WTC11 (cell line): ENCODE measurements around the gene MCRS1. TPM values are rescaled to one million over a fixed set of nuclear protein-coding genes. Genes with fewer than 3 reads are reported as not detected.

Experiments used
- ATAC-seq: fragments of 200-7000 bp; cut with Tn5 transposase; 2 replicates; pipeline ENCODE4 v1.10.0; 2021; ENCODE audit warnings: mild to moderate bottlenecking, moderate library complexity
- CTCF ChIA-PET: fragments of 300-600 bp; sonication (Branson Sonifier 250); formaldehyde crosslinking; loops from one replicate; lab custom pipeline; 2021; ENCODE audit warnings: antibody characterized with exemption; lab: Charles Lee
- POLR2A ChIA-PET: fragments of 350-600 bp; sonication (Branson Sonifier 250); formaldehyde crosslinking; loops from one replicate; lab custom pipeline; 2021; ENCODE audit warnings: antibody characterized with exemption; lab: Charles Lee
- DNase-seq: peaks from one replicate; pipeline ENCODE4 v3.0.0; 2021; ENCODE audit warnings: low spot score
- H3K27ac Mint-ChIP-seq: 2 replicates; pipeline ENCODE4 v1.8.0; 2021; ENCODE audit warnings: mixed read lengths
- H3K27me3 Mint-ChIP-seq: 2 replicates; pipeline ENCODE4 v1.8.0; 2021; ENCODE audit warnings: low read depth, mild to moderate bottlenecking, moderate library complexity, mixed read lengths
- H3K36me3 Mint-ChIP-seq: 2 replicates; pipeline ENCODE4 v1.8.0; 2021; ENCODE audit warnings: mixed read lengths
- H3K4me1 Mint-ChIP-seq: 2 replicates; pipeline ENCODE4 v1.8.0; 2022; ENCODE audit warnings: mixed read lengths
- H3K4me3 Mint-ChIP-seq: 2 replicates; pipeline ENCODE4 v1.8.0; 2021; ENCODE audit warnings: mild to moderate bottlenecking, moderate library complexity, mixed read lengths
- H3K9me3 Mint-ChIP-seq: 2 replicates; pipeline ENCODE4 v1.8.0; 2021; ENCODE audit warnings: mixed read lengths
- CREM ChIP-seq: sonication (generic); formaldehyde crosslinking; IDR thresholded peaks from 2 replicates; pipeline ENCODE4 v1.8.1; 2022; ENCODE audit warnings: mild to moderate bottlenecking, missing genetic modification reagents, moderate library complexity
- FOXK1 ChIP-seq: sonication (generic); formaldehyde crosslinking; IDR thresholded peaks from 2 replicates; pipeline ENCODE4 v1.8.0; 2022; ENCODE audit warnings: mild to moderate bottlenecking, moderate library complexity, missing genetic modification reagents
- NR1H2 ChIP-seq: sonication (generic); formaldehyde crosslinking; IDR thresholded peaks from 2 replicates; pipeline ENCODE4 v1.9.0; 2021; ENCODE audit warnings: mild to moderate bottlenecking, moderate library complexity, missing genetic modification reagents
- SMAD3 ChIP-seq: sonication (generic); formaldehyde crosslinking; IDR thresholded peaks from 2 replicates; pipeline ENCODE4 v1.8.0; 2022; ENCODE audit warnings: missing genetic modification reagents, mild to moderate bottlenecking, borderline replicate concordance
- SP1 ChIP-seq: sonication (generic); formaldehyde crosslinking; conservative IDR thresholded peaks from 2 replicates; pipeline ENCODE4 v1.8.1; 2022; ENCODE audit warnings: missing genetic modification reagents
- TEAD4 ChIP-seq: sonication (generic); formaldehyde crosslinking; IDR thresholded peaks from 2 replicates; pipeline ENCODE4 v1.8.0; 2022; ENCODE audit warnings: mild to moderate bottlenecking, missing genetic modification reagents
- ZNF121 ChIP-seq: sonication (generic); formaldehyde crosslinking; IDR thresholded peaks from 2 replicates; pipeline ENCODE4 v1.8.0; 2023; ENCODE audit warnings: missing genetic modification reagents
- ZNF263 ChIP-seq: sonication (generic); formaldehyde crosslinking; IDR thresholded peaks from 2 replicates; pipeline ENCODE4 v1.8.1; 2022; ENCODE audit warnings: low read depth, mild to moderate bottlenecking, moderate library complexity, missing genetic modification reagents
- total RNA-seq: library from RNA; stranded (reverse); gene quantifications from 3 replicates; pipeline ENCODE4 v1.2.3, GENCODE V29; 2021
- TF ChIP-seq, protein P1 (sequence below): fragments of 250-450 bp; sonication (Bioruptor Pico); conservative IDR thresholded peaks from 2 replicates; pipeline ENCODE4 v1.9.0; 2021; ENCODE audit warnings: mild to moderate bottlenecking
- TF ChIP-seq, protein P2 (sequence below): sonication (generic); formaldehyde crosslinking; IDR thresholded peaks from 2 replicates; pipeline ENCODE4 v1.8.0; 2022; ENCODE audit warnings: mild to moderate bottlenecking, missing genetic modification reagents
- TF ChIP-seq, protein P3 (sequence below): fragments of 250-450 bp; sonication (Bioruptor Pico); IDR thresholded peaks from 2 replicates; pipeline ENCODE4 v1.9.0; 2021; ENCODE audit warnings: moderate library complexity, mild to moderate bottlenecking, inconsistent platforms, borderline replicate concordance
- TF ChIP-seq, protein P4 (sequence below): sonication (generic); formaldehyde crosslinking; IDR thresholded peaks from 2 replicates; pipeline ENCODE4 v1.8.1; 2022; ENCODE audit warnings: missing genetic modification reagents, borderline replicate concordance
- TF ChIP-seq, protein P5 (sequence below): sonication (generic); formaldehyde crosslinking; IDR thresholded peaks from 2 replicates; pipeline ENCODE4 v1.8.1; 2023; ENCODE audit warnings: mild to moderate bottlenecking, missing genetic modification reagents, moderate library complexity
- TF ChIP-seq, protein P6 (sequence below): fragments of 250-450 bp; sonication (Bioruptor Pico); IDR thresholded peaks from 2 replicates; pipeline ENCODE4 v2.1.2; 2022; ENCODE audit warnings: mild to moderate bottlenecking, moderate library complexity
- TF ChIP-seq, protein P7 (sequence below): fragments of 250-450 bp; sonication (Bioruptor Pico); IDR thresholded peaks from 2 replicates; pipeline ENCODE4 v1.9.0; 2021; ENCODE audit warnings: mild to moderate bottlenecking
- TF ChIP-seq, protein P8 (sequence below): sonication (generic); formaldehyde crosslinking; IDR thresholded peaks from 2 replicates; pipeline ENCODE4 v1.8.1; 2023; ENCODE audit warnings: mild to moderate bottlenecking, missing genetic modification reagents, borderline replicate concordance
- TF ChIP-seq, protein P9 (sequence below): sonication (generic); formaldehyde crosslinking; IDR thresholded peaks from 2 replicates; pipeline ENCODE4 v1.8.0; 2022; ENCODE audit warnings: missing genetic modification reagents

The MCRS1 gene
- total RNA-seq, 1 experiment from 2014 or later, result 105 TPM

DNA sequence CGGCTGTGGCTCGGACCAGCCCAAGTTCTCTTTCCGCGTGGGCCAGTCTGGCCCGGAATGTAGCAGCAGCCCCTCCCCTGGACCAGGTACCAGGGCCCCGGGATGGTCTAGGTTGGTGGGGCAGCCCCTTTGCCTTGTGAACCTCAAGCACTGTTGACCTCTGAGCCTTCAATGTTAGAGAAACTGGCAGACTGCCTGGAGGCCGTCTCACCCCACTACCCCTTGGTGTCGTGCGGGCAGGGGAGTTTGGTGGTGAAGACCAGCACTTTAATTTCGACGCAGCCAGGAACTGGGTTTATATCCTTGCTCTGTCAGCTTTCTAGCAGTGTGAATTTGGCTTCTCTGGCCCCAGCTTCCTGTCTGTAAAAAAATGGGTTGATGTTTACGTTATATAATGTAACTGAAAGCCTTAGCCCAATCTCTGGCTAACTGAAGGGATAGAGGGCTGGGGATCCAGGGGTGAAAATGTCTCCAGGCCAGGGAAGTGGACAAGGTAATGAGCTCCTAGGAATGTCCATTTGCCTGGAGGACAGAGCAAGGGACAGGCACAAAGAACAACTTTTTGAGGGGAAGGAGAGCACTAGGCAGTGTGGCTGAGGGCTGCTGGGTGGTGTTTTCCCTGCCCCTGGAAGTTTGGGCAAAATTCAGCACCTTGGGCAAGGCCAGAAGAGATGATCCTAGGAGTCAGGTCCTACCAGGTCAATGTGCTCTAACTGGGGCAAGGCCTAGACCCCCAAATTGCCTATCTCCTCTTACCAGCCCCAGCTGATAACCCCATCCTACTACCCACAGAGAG, 11.4 kb downstream of the MCRS1 start:
- POLR2A ChIA-PET, result interaction anchor here (1.2 kb wide), 1 partner anchor 11 kb away, joined by 3 read pairs; no protein-coding TSS in a partner anchor
- CTCF ChIA-PET, result interaction anchor here (0.7 to 5.0 kb wide), 3 partner anchors 67 to 210 kb away, joined by 3 to 39 read pairs (median 5); partner anchors contain the start of genes DNAJC22 and SPATS2
- no peak for ATAC-seq
- TF ChIP-seq FOXK1 (no peak), SP1 (CRISPR knock-in tag) (no peak), SMAD3 (CRISPR knock-in tag) (no peak), ZNF263 (CRISPR knock-in tag) (no peak), CREM (CRISPR knock-in tag) (no peak), NR1H2 (CRISPR knock-in tag) (no peak), ZNF121 (CRISPR knock-in tag) (no peak), TEAD4 (no peak)
- TF ChIP-seq, protein P1, sequence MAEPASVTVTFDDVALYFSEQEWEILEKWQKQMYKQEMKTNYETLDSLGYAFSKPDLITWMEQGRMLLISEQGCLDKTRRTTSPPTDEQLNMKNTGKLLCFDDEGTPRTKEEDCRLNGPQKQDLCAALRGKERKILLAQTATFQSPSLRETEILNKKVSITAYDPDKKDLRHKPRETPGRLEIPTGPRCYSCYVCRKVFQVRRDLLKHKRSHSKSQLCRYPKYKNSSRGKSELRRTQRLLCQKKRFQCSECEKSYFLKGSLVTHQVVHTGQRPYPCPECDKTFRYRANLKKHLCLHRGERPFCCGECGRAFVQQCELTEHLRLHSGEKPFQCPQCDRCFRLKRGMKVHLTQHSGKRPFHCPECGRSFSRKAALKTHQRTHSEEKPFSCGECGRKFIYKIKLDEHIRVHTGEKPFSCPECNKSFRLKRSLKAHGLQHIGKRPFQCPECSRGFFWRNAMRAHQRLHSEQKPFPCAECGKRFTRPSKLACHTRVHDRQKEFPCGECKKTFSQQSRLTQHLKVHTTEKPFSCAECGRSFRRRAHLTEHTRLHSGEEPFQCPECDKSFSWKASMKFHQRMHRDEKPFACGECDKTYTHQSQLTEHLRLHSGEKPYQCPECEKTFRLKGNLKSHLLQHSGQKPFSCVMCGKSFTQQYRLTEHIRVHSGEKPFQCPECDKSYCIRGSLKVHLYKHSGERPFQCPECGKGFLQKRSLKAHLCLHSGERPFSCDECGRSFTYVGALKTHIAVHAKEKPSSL (CRISPR knock-in tag), result no peak
- TF ChIP-seq, protein P2, sequence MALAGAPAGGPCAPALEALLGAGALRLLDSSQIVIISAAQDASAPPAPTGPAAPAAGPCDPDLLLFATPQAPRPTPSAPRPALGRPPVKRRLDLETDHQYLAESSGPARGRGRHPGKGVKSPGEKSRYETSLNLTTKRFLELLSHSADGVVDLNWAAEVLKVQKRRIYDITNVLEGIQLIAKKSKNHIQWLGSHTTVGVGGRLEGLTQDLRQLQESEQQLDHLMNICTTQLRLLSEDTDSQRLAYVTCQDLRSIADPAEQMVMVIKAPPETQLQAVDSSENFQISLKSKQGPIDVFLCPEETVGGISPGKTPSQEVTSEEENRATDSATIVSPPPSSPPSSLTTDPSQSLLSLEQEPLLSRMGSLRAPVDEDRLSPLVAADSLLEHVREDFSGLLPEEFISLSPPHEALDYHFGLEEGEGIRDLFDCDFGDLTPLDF (CRISPR knock-in tag), result no peak
- TF ChIP-seq, protein P3, sequence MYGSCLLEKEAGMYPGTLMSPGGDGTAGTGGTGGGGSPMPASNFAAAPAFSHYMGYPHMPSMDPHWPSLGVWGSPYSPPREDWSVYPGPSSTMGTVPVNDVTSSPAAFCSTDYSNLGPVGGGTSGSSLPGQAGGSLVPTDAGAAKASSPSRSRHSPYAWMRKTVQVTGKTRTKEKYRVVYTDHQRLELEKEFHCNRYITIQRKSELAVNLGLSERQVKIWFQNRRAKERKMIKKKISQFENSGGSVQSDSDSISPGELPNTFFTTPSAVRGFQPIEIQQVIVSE (CRISPR knock-in tag), result no peak
- TF ChIP-seq, protein P4, sequence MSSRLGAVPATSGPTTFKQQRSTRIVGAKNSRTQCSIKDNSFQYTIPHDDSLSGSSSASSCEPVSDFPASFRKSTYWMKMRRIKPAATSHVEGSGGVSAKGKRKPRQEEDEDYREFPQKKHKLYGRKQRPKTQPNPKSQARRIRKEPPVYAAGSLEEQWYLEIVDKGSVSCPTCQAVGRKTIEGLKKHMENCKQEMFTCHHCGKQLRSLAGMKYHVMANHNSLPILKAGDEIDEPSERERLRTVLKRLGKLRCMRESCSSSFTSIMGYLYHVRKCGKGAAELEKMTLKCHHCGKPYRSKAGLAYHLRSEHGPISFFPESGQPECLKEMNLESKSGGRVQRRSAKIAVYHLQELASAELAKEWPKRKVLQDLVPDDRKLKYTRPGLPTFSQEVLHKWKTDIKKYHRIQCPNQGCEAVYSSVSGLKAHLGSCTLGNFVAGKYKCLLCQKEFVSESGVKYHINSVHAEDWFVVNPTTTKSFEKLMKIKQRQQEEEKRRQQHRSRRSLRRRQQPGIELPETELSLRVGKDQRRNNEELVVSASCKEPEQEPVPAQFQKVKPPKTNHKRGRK (CRISPR knock-in tag), result no peak
- TF ChIP-seq, protein P5, sequence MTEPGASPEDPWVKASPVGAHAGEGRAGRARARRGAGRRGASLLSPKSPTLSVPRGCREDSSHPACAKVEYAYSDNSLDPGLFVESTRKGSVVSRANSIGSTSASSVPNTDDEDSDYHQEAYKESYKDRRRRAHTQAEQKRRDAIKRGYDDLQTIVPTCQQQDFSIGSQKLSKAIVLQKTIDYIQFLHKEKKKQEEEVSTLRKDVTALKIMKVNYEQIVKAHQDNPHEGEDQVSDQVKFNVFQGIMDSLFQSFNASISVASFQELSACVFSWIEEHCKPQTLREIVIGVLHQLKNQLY (CRISPR knock-in tag), result no peak
- TF ChIP-seq, protein P6, sequence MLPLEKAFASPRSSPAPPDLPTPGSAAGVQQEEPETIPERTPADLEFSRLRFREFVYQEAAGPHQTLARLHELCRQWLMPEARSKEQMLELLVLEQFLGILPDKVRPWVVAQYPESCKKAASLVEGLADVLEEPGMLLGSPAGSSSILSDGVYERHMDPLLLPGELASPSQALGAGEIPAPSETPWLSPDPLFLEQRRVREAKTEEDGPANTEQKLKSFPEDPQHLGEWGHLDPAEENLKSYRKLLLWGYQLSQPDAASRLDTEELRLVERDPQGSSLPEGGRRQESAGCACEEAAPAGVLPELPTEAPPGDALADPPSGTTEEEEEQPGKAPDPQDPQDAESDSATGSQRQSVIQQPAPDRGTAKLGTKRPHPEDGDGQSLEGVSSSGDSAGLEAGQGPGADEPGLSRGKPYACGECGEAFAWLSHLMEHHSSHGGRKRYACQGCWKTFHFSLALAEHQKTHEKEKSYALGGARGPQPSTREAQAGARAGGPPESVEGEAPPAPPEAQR, result no peak
- TF ChIP-seq, protein P7, sequence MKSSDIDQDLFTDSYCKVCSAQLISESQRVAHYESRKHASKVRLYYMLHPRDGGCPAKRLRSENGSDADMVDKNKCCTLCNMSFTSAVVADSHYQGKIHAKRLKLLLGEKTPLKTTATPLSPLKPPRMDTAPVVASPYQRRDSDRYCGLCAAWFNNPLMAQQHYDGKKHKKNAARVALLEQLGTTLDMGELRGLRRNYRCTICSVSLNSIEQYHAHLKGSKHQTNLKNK (CRISPR knock-in tag), result no peak
- TF ChIP-seq, protein P8, sequence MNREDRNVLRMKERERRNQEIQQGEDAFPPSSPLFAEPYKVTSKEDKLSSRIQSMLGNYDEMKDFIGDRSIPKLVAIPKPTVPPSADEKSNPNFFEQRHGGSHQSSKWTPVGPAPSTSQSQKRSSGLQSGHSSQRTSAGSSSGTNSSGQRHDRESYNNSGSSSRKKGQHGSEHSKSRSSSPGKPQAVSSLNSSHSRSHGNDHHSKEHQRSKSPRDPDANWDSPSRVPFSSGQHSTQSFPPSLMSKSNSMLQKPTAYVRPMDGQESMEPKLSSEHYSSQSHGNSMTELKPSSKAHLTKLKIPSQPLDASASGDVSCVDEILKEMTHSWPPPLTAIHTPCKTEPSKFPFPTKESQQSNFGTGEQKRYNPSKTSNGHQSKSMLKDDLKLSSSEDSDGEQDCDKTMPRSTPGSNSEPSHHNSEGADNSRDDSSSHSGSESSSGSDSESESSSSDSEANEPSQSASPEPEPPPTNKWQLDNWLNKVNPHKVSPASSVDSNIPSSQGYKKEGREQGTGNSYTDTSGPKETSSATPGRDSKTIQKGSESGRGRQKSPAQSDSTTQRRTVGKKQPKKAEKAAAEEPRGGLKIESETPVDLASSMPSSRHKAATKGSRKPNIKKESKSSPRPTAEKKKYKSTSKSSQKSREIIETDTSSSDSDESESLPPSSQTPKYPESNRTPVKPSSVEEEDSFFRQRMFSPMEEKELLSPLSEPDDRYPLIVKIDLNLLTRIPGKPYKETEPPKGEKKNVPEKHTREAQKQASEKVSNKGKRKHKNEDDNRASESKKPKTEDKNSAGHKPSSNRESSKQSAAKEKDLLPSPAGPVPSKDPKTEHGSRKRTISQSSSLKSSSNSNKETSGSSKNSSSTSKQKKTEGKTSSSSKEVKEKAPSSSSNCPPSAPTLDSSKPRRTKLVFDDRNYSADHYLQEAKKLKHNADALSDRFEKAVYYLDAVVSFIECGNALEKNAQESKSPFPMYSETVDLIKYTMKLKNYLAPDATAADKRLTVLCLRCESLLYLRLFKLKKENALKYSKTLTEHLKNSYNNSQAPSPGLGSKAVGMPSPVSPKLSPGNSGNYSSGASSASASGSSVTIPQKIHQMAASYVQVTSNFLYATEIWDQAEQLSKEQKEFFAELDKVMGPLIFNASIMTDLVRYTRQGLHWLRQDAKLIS (CRISPR knock-in tag), result no peak
- TF ChIP-seq, protein P9, sequence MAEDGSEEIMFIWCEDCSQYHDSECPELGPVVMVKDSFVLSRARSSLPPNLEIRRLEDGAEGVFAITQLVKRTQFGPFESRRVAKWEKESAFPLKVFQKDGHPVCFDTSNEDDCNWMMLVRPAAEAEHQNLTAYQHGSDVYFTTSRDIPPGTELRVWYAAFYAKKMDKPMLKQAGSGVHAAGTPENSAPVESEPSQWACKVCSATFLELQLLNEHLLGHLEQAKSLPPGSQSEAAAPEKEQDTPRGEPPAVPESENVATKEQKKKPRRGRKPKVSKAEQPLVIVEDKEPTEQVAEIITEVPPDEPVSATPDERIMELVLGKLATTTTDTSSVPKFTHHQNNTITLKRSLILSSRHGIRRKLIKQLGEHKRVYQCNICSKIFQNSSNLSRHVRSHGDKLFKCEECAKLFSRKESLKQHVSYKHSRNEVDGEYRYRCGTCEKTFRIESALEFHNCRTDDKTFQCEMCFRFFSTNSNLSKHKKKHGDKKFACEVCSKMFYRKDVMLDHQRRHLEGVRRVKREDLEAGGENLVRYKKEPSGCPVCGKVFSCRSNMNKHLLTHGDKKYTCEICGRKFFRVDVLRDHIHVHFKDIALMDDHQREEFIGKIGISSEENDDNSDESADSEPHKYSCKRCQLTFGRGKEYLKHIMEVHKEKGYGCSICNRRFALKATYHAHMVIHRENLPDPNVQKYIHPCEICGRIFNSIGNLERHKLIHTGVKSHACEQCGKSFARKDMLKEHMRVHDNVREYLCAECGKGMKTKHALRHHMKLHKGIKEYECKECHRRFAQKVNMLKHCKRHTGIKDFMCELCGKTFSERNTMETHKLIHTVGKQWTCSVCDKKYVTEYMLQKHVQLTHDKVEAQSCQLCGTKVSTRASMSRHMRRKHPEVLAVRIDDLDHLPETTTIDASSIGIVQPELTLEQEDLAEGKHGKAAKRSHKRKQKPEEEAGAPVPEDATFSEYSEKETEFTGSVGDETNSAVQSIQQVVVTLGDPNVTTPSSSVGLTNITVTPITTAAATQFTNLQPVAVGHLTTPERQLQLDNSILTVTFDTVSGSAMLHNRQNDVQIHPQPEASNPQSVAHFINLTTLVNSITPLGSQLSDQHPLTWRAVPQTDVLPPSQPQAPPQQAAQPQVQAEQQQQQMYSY, result no peak

More for the DNA sequence above, 11.4 kb downstream of the MCRS1 start:
- DNase-seq, result no peak
- no peak overlapping the region for H3K4me3 Mint-ChIP-seq
- no peaks in the 10 kb centered on the region for H3K9me3 Mint-ChIP-seq
- H3K36me3 Mint-ChIP-seq, result peaks cover 27% of the 10 kb centered on the region
- H3K27me3 Mint-ChIP-seq, result peaks cover 7% of the 10 kb centered on the region; the same call in 1 of the 2 replicates
- H3K4me1 Mint-ChIP-seq, result no peaks in the 10 kb centered on the region
- no peak overlapping the region for H3K27ac Mint-ChIP-seq
